Measurements from ENCODE around the gene MIOS.

DNA sequence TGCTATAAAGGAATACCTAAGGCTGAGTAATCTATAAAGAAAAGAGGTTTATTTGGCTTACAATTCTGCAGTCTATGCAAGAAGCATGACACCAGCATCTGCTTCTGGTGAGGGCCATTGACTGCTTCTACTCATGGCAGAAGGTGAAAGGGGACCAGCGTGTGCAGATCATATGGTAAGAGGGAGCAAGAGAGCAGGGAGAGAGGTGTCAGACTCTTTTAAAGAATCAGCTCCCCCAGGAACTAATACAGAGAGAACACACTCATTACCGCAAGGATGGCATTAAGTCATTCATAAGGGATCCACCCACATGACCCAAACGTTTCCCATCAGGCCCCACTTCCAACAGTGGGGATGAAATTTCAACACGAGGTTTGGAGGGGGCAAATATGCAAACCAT, 27.5 kb upstream of the MIOS start:
- TF ChIP-seq, protein P1, sequence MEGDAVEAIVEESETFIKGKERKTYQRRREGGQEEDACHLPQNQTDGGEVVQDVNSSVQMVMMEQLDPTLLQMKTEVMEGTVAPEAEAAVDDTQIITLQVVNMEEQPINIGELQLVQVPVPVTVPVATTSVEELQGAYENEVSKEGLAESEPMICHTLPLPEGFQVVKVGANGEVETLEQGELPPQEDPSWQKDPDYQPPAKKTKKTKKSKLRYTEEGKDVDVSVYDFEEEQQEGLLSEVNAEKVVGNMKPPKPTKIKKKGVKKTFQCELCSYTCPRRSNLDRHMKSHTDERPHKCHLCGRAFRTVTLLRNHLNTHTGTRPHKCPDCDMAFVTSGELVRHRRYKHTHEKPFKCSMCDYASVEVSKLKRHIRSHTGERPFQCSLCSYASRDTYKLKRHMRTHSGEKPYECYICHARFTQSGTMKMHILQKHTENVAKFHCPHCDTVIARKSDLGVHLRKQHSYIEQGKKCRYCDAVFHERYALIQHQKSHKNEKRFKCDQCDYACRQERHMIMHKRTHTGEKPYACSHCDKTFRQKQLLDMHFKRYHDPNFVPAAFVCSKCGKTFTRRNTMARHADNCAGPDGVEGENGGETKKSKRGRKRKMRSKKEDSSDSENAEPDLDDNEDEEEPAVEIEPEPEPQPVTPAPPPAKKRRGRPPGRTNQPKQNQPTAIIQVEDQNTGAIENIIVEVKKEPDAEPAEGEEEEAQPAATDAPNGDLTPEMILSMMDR (conservative IDR thresholded peaks at IDR 0.05; ENCODE audit: low read length), result no peak
- no peak for TF ChIP-seq EZH2phosphoT487 (IDR thresholded peaks at IDR 0.05; ENCODE audit: borderline replicate concordance)
